BLaER1 treated with 17β-estradiol and CSF1 and Interleukin-3, amounts not matched to agents 10 nM and 100 nM (cell line): Measurements from ENCODE around the gene DPH6.
A peak's percentile ranks its signal among the peaks of the same experiment; 100 is the strongest.
"Not testable (repeated sequence)": the region's sequence is repeated elsewhere in the genome, so short reads cannot be mapped to it uniquely, and the experiment has no call there.

ENCODE experiments used
- H3K27ac ChIP-seq, 11 experiments: shearing (Covaris generic); formaldehyde crosslinking; 2 replicates each; pipeline ENCODE4 v1.8.1; 2022
- H3K27me3 ChIP-seq, 11 experiments: shearing (Covaris generic); formaldehyde crosslinking; 2 replicates each; pipeline ENCODE4 v1.8.1; 2022
- H3K36me3 ChIP-seq, 11 experiments: shearing (Covaris generic); formaldehyde crosslinking; 2 replicates each; pipeline ENCODE4 v1.8.1; 2022
- H3K4me1 ChIP-seq, 10 experiments: shearing (Covaris generic); formaldehyde crosslinking; 2 replicates each; pipeline ENCODE4 v1.8.1; 2022
- H3K4me2 ChIP-seq, 11 experiments: shearing (Covaris generic); formaldehyde crosslinking; 2 replicates each; pipeline ENCODE4 v1.8.1; 2022
- H3K4me3 ChIP-seq, 10 experiments: shearing (Covaris generic); formaldehyde crosslinking; 2 replicates each; pipeline ENCODE4 v1.8.1; 2022
- H3K9ac ChIP-seq, 11 experiments: shearing (Covaris generic); formaldehyde crosslinking; 2 replicates each; pipeline ENCODE4 v1.8.1; 2022
- H3K9me3 ChIP-seq, 11 experiments: shearing (Covaris generic); formaldehyde crosslinking; replicated peaks in 1 of 11; 2 replicates each; pipeline ENCODE4 v1.8.1; 2022
- H4K20me1 ChIP-seq, 11 experiments: shearing (Covaris generic); formaldehyde crosslinking; 2 replicates each; pipeline ENCODE4 v1.8.1; 2022
- Cebpa-rat ChIP-seq, 11 experiments: shearing (Covaris generic); IDR thresholded peaks; 2 replicates each; pipeline ENCODE4 v1.8.1; 2022

The DPH6 gene, protein sequence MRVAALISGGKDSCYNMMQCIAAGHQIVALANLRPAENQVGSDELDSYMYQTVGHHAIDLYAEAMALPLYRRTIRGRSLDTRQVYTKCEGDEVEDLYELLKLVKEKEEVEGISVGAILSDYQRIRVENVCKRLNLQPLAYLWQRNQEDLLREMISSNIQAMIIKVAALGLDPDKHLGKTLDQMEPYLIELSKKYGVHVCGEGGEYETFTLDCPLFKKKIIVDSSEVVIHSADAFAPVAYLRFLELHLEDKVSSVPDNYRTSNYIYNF

DNA sequence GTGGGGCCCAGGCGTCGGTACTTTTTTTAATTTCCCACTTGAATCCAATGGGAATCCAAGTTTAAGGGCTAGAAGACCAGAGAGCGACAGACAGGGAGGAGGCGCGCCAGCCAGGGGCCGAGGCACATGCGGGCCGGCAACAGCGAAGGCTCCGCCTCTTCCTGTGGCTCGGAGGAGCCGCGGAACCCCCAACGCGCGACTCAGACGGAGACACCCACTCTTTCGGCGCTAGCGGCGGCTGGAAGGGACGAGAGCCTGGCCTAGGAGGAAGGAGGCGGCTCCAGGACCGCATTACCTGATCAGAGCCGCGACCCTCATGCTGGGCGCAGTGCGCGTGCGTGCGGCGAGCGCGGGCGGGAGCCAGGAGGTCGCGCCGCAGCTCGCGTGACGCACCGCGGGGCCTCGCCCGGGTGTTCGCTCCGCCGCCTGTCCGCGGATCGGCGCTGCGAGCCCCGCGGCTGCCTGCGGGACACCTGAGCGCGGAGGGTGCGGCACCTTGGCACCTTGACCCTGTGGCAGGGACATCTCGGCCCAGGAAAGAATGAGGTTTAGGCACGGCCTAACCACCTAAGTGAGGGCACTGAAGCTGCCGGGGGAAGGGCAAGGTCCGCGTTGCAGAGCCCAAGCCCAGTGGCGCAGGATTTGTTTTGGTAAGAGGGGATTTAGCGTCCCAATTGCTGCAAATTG lies at the start of gene DPH6:
DPH6 (minus strand) TSS at position 342 of the 687 bp plus-strand sequence; CDS start at position 318, 24 bp downstream.
- Histone ChIP-seq H3K27me3 (no peaks in the 10 kb centered on the region), H3K4me1 (peaks cover 13 to 17% (median 16%) of the 10 kb centered on the region in 10 experiments), H4K20me1 (no peaks in the 10 kb centered on the region), H3K36me3 (no peaks in the 10 kb centered on the region), H3K27ac (peak within 1 kb of the TSS; percentile 95 to 99 (median 97)), H3K4me2 (peak within 1 kb of the TSS; percentile 73 to 93 (median 84)), H3K9me3 (no peaks in the 10 kb centered on the region), H3K9ac (peak within 1 kb of the TSS; percentile 91 to 98 (median 95)), H3K4me3 (peak within 1 kb of the TSS; percentile 61 to 78 (median 70))
- no peak for TF ChIP-seq Cebpa-rat (IDR thresholded peaks at IDR 0.05)

DNA sequence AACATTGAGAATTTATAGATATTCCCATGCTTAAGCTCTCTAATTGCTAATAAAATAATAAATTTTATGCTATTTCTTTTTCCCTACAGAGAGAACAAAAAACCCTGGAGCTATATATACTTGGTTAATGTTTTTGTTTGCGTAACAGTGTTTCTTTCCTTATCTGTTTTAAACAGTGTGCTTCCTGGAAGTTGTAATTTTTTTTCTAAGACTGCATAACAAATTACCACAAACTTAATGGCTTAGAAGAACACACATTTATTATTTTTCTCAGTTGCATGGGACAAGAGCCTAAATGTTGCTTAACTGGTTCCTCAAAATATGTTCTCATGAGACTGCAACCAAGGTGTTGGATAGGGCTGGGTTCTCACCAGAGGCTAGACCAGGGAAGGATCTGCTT lies 49.7 kb upstream of the DPH6 start:
- Histone ChIP-seq H4K20me1 (no peaks in the 10 kb centered on the region), H3K9ac (no peak overlapping the region), H3K27ac (no peak overlapping the region), H3K4me1 (no peaks in the 10 kb centered on the region), H3K36me3 (no peaks in the 10 kb centered on the region), H3K4me3 (no peak overlapping the region), H3K4me2 (no peak overlapping the region), H3K27me3 (no peaks in the 10 kb centered on the region), H3K9me3 (peaks cover 0 to 7% (median 0%) of the 10 kb centered on the region in 11 experiments; a peak in 2 of 22 replicates)
- no peak for TF ChIP-seq Cebpa-rat (IDR thresholded peaks at IDR 0.05)

DNA sequence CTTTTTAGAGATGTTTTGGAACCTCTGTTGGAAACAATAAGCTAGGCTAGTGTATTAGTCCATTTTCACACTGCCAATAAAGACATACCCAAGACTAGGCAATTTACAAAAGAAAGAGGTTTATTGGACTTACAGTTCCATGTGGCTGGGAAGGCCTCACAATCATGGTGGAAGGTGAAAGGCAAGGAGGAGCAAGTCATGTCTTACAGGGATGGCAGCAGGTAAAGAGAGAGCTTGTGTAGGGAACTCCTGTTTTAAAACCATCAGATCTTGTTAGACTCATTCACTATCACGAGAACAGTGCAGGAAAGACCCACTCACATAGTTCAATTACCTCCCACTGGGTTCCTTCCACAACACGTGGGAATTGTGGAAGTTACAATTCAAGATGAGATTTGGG lies 46.0 kb upstream of the DPH6 start:
- H3K27ac ChIP-seq, H3K9me3 ChIP-seq, H4K20me1 ChIP-seq, H3K4me2 ChIP-seq, H3K9ac ChIP-seq, H3K4me3 ChIP-seq, H3K36me3 ChIP-seq, H3K4me1 ChIP-seq, H3K27me3 ChIP-seq: not testable (repeated sequence)

DNA sequence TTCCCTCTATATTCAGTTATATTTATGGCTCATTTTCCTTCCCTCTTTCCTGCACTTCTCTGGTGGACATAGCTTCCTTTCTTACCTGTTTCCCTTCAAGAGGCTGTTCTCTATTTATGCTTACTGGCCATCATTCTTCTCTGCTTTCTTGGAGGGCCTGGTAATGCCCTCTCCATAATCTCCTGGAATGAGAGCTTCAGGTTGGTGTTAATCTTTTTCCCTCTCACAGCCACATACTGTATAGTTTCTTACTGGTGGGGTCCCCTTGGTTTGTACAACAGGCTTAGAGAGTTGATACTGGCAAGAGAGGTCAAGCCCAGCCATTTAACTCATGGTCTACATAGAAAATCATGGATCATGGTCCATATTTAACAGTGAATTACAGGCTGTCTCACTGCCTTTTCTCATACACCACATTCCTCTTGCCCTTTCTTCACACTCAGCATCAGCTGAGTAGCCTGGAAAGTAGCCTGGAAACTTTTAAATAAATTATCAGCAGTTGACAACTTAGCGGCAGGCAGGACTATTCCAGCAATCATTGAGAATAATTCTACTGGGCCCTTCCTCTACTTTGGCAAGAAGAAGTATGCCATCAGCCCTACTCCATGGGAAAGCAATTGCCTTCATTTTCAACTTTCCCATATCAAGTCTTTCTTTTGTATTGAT lies 38.0 kb upstream of the DPH6 start:
- Histone ChIP-seq H3K4me1 (no peaks in the 10 kb centered on the region), H3K4me3 (no peak overlapping the region), H4K20me1 (no peaks in the 10 kb centered on the region), H3K27me3 (no peaks in the 10 kb centered on the region), H3K27ac (no peak overlapping the region), H3K9ac (no peak overlapping the region), H3K4me2 (no peak overlapping the region), H3K9me3 (no peaks in the 10 kb centered on the region), H3K36me3 (no peaks in the 10 kb centered on the region)
- no peak for TF ChIP-seq Cebpa-rat (IDR thresholded peaks at IDR 0.05)

DNA sequence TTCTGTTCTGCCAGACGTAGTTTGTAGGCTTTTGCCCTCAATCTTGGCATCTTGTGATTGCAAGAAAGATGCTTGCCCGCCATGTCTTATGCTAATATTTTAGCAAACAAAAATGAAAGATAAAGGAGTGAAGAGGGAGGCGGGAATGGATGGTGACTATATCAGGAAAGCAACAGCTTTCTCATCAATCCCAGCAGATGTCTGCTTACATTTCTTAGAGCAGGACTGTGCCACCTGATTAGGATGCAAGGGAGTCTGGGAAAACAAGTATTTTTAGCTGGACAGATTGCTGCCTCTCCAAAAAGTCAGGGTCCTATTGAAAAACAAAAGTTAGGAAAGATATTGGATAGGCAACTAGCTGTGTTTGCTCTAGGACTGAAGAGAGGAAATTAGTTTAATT lies 34.6 kb upstream of the DPH6 start:
- Histone ChIP-seq H3K9ac (no peak overlapping the region), H3K4me1 (no peaks in the 10 kb centered on the region), H3K9me3 (no peaks in the 10 kb centered on the region), H4K20me1 (no peaks in the 10 kb centered on the region), H3K36me3 (no peaks in the 10 kb centered on the region), H3K27ac (no peak overlapping the region), H3K27me3 (no peaks in the 10 kb centered on the region), H3K4me2 (no peak overlapping the region), H3K4me3 (no peak overlapping the region)
- TF ChIP-seq Cebpa-rat (IDR thresholded peaks at IDR 0.05) = no peak

DNA sequence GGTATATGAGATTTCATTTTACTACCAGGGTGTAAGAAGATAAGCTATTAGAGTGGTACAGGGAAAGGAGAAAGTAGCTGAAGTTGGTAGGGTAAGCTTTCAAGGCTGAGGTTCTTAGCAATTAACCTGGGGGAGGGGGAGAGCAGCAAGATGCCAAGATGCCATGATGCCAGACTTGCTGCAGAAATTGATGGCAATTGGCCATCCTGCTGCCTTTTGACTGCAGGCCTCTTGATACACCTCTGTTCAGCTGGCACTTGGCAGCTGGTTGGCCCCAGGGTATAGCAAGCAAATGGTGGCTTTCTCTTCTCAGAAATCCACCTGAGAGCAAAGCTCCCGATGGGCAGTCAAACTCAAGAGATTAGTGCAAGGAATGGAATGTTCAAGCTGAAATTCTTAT lies 21.4 kb upstream of the DPH6 start:
- H3K9ac ChIP-seq = no peak overlapping the region
- no peaks in the 10 kb centered on the region for H3K4me1 ChIP-seq

DNA sequence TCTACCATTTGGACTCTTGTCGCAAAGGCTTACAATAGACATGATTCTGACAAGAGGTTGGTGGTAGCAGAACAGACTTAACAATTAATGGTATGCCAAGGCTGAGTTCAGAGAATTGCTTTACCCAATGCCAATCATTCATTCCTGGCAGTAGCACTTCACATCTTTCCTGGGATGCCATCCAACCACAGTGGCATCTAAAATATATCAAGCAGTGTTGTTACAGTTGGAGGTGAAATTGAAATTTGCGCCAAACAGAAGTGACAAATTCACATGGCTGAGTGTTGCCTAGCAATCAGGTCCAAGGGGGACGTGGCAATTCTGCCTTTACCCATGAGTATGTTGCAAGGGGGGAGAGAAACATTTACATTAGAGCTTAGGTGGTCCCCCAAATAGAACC lies 21.0 kb upstream of the DPH6 start:
- Histone ChIP-seq H3K9ac (no peak overlapping the region), H3K4me3 (no peak overlapping the region), H4K20me1 (no peaks in the 10 kb centered on the region), H3K9me3 (no peaks in the 10 kb centered on the region), H3K27me3 (no peaks in the 10 kb centered on the region), H3K4me2 (no peak overlapping the region), H3K36me3 (no peaks in the 10 kb centered on the region), H3K4me1 (no peaks in the 10 kb centered on the region), H3K27ac (no peak overlapping the region)
- no peak for TF ChIP-seq Cebpa-rat (IDR thresholded peaks at IDR 0.05)

More for the DNA sequence above, 21.4 kb upstream of the DPH6 start:
- no peak for TF ChIP-seq Cebpa-rat (IDR thresholded peaks at IDR 0.05)
- Histone ChIP-seq H3K36me3 (no peaks in the 10 kb centered on the region), H3K9me3 (no peaks in the 10 kb centered on the region), H3K27ac (no peak overlapping the region), H3K4me3 (no peak overlapping the region), H4K20me1 (no peaks in the 10 kb centered on the region), H3K4me2 (no peak overlapping the region), H3K27me3 (no peaks in the 10 kb centered on the region)

DNA sequence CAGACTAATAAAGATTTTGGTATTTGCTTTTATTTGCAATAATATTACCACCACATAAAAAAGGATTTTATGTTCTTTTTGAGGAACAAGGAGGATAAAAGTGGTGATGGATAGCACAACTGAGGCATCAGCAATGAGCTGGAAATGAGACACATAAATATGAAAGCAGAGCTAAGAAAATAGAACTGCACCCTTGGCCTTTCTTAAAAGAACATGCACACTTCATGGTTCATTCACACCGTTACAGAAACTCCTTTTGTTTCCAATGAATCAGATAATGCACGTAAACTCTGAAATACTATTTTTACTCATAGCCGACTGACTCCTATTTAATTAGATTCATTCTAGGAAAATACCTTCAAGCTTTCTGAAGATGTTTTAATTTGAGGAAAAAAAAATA lies 19.9 kb upstream of the DPH6 start:
- Histone ChIP-seq H3K27ac (no peak overlapping the region), H3K36me3 (no peaks in the 10 kb centered on the region), H3K4me1 (no peaks in the 10 kb centered on the region), H3K27me3 (no peaks in the 10 kb centered on the region), H3K4me3 (no peak overlapping the region), H3K9me3 (no peaks in the 10 kb centered on the region), H3K9ac (no peak overlapping the region), H4K20me1 (no peaks in the 10 kb centered on the region), H3K4me2 (no peak overlapping the region)
- TF ChIP-seq Cebpa-rat (IDR thresholded peaks at IDR 0.05) = no peak

DNA sequence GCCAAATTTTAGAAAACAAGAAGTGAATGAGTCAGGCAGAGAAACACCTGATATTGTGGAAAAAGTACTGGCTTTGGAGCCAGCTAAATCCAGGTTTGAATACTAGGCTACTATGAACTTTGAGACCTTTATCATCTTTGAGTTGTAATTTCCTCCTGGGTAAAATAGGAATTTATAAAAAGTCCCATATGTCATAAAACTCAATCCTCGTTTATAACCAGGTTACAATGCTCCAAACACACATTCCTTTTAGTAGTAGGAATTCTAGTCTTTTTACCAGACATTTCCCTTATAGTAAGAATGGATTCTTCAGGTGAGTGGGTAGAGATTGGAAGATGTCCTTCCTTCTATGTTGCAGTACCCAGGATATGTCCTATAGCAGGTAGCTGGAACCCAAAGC lies 16.7 kb upstream of the DPH6 start:
- H3K9me3 ChIP-seq = no peaks in the 10 kb centered on the region

More for the DNA sequence above, 16.7 kb upstream of the DPH6 start:
- Histone ChIP-seq H3K4me2 (no peak overlapping the region), H3K9ac (no peak overlapping the region), H3K4me1 (no peaks in the 10 kb centered on the region), H3K27ac (no peak overlapping the region), H3K27me3 (no peaks in the 10 kb centered on the region), H3K4me3 (no peak overlapping the region), H4K20me1 (no peaks in the 10 kb centered on the region), H3K36me3 (no peaks in the 10 kb centered on the region)
- TF ChIP-seq Cebpa-rat (IDR thresholded peaks at IDR 0.05) = no peak
